HG02571 (cell line): Measurements from ENCODE around the gene ROBO1.
"Not testable (repeated sequence)": the region's sequence is repeated elsewhere in the genome, so short reads cannot be mapped to it uniquely, and the experiment has no call there.

Experiments
- ATAC-seq: cut with Tn5 transposase; IDR thresholded peaks from one replicate; pipeline ENCODE4 v1.9.1; 2021; ENCODE audit warnings: mild to moderate bottlenecking, moderate library complexity; ENCODE audit not compliant: unreplicated experiment

The ROBO1 gene

DNA sequence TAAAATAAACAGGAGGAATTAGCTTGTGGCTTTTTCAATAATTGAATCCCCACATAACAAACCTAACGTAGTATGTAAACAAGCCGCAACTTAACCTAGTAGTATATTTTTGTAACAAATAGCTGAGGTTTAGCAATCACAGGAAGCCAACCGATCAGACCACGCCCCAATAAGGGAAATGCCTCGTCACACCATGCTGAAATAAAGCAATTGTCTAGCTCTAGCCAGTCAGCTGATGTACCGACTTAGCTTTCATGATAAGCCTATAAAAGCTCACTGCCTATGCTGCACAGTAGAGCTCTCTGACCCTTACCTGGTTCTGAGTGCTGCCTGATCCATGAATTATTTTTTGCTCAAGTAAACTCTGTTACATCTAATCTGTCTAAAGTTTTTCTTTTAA is 208.9 kb downstream of the ROBO1 start:
- no peak for ATAC-seq

DNA sequence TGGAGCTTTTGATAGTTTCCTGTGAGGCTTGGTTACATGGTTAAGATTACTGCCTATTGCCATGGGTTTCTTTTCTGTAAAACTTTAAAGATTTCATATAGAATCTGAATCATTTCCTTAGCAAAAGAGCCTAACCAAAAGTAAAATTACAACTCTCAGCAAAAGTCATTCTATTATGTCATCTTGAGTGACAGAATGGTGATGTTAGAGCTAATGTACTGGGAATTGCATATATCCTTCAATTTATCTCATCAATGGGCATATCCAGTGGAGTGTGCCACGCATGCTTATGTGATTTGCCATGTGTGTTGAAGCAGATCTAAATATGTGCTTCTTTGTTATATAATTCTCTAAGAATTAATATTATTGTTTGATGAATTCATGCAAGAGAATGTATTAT is 212.1 kb downstream of the ROBO1 start:
- no peak for ATAC-seq

DNA sequence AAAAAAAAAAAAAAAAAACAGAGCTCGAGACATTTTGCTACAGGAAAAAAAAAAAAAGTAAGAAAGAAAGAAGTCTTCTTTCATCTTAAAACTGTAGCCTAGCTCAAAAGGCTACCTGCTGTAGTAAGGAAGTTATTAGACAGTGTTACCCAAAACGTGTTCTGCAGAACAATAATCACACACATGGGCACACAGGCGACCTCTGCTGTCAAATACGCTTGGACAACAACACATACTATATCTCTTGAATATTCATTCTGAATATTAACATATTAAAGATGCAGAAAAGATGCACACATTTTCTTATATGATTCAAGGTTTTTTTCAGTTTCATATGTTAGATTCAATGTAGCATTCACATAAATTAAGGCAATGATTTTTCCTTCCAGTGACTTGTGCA is 215.8 kb downstream of the ROBO1 start:
- ATAC-seq = no peak

DNA sequence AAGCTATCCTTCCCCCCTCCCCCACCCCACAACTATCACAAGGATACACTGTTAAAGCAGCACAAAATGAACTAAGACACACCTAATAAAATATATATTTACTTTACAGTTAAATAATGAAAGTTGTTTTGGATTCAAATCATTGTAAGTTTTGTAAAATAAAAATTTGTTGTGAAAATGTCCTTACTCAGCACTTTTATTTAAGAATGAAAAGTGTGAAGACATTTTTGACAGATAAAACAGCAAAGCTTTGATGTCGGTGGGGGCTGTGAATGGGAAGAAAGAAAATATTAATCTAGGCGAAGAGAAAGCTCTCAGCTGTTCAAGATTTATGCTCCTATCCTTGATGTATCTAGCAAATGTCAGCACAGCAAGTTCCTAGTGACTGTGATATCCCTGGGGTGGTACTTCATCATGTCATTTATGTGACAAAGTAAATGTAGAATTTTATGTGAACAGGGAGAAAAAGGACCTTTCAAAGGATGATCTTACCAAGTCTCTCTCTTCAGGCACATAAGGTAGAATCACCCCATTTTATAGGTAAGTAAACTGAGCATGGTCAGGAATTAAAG is 216.4 kb downstream of the ROBO1 start:
- no peak for ATAC-seq

DNA sequence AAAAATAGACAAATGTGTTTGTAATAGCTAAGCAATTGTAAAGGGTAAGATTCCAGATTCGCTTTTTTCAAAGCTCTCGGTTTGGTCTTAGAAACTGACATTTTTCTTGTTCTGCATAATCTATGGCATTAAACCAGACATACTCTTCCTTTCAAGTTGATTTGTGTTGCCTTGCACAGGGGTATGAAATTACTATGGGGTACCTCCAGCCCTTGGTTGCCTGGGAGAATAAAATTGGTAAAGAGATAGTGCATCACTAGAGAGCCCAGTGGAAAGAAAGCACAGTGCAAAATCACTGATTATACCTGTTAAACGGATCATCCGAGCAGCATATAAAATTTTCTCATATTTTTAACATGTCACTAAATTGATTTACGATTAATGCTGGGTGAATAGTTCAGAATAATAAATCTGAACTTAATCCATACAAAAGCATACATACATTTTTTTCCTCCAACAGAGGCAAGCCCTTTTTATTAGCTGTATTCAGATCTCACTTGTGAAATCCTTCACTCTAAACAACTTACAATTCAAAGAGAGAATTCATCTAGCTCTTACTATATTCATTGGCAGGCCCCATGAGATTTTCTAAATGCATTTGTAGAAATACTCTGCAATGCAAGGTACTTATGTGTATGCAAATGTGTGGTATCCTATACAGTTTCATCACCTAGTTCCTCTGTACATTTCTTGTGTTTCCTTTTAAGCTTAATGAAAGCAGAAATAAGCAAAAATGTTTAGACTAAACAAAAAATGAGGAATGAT is 224.4 kb downstream of the ROBO1 start:
- ATAC-seq = no peak

DNA sequence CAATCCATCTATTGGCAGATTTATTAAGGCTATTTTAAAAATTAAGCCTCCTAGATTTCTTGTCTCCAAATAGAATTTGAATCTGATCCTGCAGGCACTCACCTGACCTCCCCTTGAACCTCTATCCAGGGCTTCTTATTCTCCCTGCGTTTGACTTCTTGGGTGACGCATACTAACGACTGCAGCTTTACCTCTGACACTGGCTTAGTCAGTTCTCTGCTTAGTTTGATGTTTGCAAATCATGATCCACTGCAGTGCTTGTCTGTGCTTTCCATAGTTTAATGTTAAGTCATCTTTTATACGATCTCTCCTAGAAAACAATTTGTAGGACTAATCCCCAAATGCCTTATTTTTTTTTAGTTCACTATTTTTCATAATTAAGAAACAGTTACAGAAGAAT is 233.1 kb downstream of the ROBO1 start:
- no peak for ATAC-seq

DNA sequence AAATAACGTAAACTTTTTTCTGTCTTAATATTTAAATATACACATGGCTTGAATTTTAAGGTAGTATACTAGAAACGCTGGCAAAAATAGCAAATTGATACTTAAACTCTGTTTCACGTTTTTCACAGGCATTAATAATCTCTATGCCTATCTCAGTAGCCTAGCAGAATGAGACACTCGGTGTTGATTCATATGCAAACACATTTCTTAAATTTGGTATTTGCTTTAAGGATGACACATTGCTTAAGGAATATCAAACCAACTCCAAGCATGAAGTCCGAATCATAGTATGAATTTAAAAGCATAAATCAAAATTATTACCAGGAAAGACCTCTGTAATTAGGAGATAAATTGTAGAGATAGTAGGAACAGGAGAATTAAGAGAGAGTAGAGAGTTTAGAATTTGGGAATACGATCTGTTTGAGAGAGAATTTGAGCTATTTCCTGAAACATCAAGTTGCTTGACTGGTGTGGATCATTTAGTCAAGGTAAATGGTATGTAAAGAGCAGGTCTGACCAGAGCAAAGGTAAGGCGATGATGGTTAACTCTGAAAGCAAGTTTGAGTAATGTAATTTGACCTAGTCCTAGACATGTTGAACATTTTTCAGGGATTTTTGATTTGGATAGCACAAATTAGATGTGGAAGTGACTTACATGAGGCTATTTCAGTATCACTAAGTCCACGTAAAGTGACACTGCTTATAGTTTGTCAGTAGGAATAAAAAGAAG is 236.1 kb downstream of the ROBO1 start:
- ATAC-seq = no peak

DNA sequence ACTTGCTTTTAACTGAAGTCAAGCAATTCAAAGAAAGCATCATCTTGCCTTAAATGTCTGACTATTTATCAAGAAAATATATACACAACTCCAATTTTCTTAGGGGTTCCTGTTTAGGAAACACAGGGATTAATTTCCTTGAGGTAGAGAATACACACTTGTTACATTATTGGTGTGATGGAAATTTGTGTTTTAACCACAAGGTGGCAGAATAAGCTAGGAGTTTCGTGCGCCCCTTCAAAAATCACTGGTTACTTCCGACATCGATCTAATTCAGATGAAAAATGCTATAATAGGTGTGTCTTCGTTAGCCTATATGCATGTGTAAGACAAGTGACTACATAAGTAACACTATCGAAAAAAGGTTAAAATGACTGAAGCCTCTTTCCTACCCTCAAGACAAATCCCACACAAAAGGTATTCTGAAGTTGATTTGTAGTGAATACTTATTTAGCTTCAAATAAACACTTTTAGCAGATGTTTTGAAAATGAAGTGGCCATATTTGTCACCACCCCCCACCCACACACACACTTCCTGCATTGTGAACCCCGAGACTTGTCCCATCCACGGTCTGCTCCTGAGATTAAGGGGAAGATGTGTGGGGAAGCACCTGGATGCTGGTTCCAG is 246.5 kb downstream of the ROBO1 start:
- ATAC-seq = no peak

DNA sequence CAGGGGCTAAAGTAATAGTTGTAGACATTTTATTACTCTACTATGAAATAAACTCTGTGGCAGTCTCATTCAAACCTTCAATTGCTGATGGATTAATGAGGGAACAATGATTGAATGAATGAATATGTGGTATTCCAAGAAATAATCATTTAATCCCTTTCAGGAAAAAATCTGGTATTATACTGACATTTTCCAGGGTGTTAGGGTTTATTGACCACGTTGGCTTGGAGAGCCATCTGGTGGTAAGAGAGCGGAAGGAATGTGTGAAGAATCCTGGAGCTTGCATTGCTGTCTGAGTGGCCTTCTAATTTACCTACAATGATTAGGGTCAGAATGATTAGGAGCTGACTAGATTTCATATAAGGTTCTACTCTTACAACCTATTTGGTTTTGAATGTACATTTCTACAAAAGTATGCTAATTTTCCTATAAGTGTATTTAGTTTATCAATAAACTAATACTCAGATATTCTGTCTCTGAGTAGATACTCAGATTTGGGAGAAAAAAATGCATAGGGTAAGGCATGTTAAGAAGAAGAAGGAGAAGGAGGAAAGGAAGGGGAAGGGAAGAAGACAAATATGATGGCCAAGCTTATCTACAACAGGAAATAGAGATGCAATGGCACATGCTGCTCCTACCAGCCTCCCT is 249.9 kb downstream of the ROBO1 start:
- no peak for ATAC-seq

DNA sequence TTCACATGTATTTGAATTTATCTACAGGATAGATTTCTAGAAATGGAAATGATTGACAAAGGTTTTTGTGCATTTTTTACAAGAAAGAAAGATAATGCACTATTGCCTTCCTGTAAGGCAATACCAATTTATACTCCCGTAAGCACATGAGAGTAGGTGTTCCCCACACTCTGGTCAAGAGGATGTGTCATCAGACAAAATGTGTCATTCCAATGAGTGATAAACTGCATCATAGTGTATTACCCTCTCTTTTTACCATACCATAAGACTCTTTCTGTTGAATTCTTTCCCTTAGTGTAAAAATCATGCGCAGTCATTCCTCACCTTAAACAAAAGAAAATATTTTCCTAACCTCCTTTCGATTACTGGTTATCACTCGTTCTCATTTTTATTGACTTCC is 251.0 kb downstream of the ROBO1 start:
- ATAC-seq = no peak

DNA sequence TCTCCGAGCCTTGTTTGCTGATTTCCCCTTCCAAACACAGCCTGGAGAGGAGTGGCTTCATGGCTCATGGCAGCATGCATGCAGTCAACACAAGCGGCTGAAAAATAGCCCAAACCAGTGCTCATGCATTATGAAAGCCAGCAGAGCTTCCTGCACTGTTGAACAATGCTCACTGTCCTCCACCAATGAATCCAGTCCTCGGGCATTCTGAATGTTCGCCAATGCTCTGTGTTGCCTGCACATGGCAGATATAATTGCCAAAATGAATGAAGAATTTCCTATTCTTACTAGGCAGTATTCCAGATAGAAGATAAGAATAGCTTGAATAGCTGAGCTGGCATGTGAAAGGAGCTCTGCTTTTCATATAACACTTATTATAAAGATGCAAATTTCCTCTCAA is 252.7 kb downstream of the ROBO1 start:
- no peak for ATAC-seq

DNA sequence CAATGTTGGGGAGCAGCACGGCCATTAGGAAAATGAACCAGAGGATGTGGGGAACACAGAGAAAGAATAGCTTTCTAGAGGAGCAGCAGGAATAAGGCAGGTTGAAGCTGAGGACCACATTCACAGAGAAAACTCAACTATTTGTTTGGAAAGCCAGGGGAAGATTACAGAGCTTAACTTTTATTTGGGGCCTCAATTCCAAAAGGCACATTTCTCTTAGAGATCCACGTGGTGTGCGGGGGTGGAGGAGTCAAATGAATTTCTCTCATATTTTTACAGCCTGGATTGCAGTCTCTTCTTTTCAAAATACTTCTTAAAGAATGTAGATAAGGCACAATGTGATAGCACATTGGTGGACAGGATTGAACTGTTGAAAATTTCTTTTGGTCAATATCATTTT is 253.7 kb downstream of the ROBO1 start:
- ATAC-seq = no peak

DNA sequence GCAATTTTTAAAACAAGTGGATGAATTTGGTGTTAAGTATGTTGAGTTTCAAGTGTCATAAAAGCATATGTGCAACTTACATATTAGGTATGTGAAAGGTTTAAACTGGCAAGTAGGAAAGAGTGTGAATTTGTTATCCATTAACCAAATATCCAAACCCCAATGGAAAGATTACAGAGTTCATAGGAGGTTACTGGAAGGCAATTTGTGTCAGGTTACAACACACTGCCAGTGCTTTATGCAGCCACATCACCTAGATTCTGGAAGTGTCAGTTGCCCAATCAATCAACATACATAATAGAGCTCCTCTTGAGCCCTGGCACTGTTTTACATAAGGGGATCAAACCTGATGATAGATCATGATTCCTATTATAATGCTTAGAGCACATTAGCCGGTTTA is 261.0 kb downstream of the ROBO1 start:
- ATAC-seq = no peak

DNA sequence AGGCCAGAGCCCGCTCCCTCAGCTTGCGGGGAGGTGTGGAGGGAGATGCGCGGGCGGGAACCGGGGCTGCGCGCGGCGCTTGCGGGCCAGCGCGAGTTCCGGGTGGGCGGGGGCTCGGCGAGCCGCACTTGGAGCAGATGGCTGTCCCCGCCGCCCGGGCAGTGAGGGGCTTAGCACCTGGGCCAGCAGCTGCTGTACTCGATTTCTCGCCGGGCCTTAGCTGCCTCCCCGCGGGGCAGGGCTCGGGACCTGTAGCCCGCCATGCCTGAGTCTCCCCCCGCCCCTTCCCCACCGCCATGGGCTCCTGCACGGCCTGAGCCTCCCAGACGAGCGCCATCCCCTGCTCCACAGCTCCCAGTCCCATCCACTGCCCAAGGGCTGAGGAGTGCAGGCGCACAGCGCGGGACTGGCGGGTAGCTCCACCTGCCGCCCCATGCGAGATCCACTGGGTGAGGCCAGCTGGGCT is 265.5 kb downstream of the ROBO1 start:
- not testable (repeated sequence) for ATAC-seq

DNA sequence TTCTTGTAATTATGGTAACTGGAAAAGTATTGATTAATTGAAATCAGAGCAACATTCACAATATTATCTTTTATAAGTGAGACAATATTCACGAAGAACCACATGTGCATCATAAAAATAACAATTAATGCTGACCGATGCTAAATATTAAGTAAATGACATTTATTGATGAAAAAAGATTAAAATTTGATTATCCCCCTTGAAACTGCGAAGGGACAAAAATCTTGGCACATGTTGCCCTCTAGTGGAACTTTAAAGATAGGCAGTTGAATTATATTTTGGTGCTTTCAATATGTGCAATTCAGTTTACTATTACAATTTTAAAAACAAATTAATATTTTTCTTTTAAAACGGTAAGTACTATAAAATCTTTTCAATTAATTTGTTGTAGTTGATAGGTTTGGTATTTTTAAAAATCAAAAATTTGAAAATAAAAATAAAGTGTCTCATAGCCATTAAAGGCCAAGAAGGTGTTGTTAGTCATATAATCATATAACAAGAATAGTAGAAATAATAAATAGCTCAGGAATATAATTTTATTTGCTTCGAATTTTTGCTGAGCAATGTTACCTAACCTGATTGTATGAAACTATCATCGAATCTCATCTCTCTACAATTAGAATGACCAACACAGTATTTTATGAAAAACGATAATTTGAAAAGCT is 270.2 kb downstream of the ROBO1 start:
- no peak for ATAC-seq

DNA sequence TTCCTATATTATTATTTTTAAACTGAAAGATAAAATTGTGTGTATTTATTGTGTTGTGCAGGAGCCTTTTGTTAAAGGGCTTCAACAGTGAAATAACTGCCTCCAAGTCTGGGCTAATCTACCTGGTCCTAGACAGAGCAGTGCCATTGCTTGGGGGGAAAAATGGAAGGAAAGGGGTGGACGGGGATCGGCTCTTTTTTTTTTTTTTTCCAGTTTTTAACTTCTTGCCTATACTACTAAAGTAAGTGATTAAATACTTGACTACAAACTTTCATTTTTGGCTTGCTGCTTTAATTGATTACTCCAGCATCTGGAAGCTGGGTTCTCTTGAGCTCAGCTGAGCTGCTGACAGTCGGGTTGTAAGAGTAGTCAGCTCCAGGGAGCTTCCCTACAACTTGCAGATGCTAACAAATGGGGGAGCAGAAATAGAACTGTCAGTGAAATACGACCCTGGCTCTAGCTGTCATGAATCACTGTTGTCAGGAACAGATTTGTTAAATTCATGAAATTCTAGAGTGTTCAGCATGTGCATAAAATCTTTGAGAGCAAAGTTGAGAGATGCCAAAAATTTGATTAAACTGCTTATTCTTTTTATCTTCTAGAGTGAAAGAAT is 276.7 kb downstream of the ROBO1 start:
- ATAC-seq = no peak

DNA sequence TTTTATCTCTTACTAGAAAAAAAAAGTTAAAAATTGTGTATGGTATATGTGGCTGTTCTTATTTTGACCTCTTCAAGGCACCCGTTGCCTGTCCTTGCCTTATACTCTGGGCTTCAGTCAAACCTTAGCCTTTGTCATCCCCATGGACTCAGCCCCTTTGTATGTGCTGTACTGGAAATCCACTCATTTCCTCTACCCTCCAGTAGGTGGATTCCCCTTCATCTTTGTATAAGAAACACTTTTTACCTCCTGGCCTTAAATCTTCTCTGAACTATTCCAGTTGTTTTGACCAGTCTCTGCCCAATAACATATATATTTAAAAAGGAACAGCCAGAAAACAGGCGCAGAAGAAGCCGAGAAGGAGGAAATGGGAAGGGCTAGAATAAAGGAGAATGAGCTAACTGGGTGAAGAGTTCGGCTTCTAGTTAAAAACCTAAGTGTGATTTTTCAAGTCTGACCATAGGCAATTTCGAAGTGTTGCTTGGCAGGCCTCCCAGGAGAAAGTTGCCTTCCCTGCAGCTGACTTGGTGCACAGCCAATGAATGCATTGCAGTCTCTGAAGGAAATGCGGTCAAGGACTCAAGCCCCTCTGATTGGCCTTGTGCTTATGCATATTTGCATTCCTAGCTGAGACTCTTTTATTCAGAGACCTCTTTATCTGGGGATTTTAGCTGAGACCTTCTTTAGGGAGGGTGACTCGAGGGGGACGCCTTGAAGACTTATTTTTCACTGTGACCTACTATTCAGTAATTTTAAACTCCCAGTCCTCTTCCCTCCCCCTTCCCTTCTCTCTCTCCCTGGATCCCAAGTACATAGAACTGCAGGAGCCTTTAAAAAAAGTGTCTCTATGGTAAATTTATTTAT is 277.4 kb downstream of the ROBO1 start:
- no peak for ATAC-seq

DNA sequence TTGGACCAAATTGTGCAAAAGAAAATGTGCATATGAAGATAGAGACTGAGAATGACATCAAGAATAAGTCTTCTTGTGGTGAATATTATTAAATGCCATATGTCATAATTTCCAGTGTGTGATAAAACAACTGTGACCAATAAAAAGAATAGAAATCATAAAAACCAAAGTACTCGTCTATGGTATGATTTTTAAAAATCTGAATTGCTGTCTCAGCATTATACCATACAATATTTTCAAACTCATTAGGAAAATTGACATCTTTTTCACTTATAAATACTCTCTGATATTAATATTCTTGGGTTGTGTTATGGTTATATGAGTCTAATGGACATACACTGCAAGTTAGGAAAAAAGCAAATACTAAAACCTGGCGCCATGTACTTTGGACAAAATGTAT is 279.4 kb downstream of the ROBO1 start:
- ATAC-seq = no peak

DNA sequence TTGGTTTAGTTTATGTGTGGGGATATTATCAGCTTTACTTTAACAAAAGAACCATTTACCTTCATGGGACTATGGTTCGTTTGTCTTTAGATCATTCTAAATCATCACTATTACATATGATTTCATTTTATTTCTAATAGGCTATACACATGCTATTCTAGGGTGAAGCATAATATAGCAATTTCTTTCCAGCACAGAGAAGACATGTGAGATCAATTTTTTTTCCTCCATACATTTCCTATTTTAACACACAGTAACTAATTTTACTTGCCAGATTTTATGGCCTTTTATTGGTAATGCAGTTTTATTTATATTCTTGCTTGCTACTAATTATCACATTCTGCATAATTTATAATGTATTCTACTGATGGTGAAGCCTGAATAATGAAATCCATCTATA is 287.1 kb downstream of the ROBO1 start:
- ATAC-seq = no peak
